Left ventricle myocardium inferior (tissue), 1 donor: ENCODE results near the gene KLF17. TPM values are rescaled to one million over a fixed set of nuclear protein-coding genes. Genes with fewer than 3 reads are reported as not detected.

Experiments used
- DNase-seq: peaks from one replicate; pipeline ENCODE4 v3.0.0-alpha.2; 2020
- H3K27ac ChIP-seq: fragments of 200-600 bp; replicated peaks from 2 replicates; pipeline ENCODE4 v1.8.0; 2021
- H3K27me3 ChIP-seq: fragments of 200-600 bp; 2 replicates; pipeline ENCODE4 v1.8.0; 2021; ENCODE audit warnings: low read depth
- H3K36me3 ChIP-seq: fragments of 200-600 bp; 2 replicates; pipeline ENCODE4 v1.8.0; 2021
- H3K4me1 ChIP-seq: fragments of 200-600 bp; 2 replicates; pipeline ENCODE4 v1.8.0; 2021
- H3K4me3 ChIP-seq: fragments of 200-600 bp; 2 replicates; pipeline ENCODE4 v1.8.0; 2021; ENCODE audit warnings: mild to moderate bottlenecking, moderate library complexity
- H3K9me3 ChIP-seq: fragments of 200-600 bp; replicated peaks from 2 replicates; pipeline ENCODE4 v1.8.0; 2021
- intact Hi-C: fragments of 100-400 bp; cut with micrococcal nuclease; formaldehyde crosslinking; loops from one replicate; pipeline ENCODE4 v1.11.0; 2022
- total RNA-seq: library from RNA; stranded (reverse); fragmentation: NEBNext Ultra II Directional; extraction: Animal tissue kit (Norgen Biotek cat#: 25700); gene quantifications from one replicate; pipeline ENCODE4 v1.2.1, GENCODE V29; 2021
- TF ChIP-seq, protein P1 (sequence below): fragments of 200-600 bp; IDR thresholded peaks from 2 replicates; pipeline ENCODE4 v1.8.0; 2021; ENCODE audit warnings: antibody characterized with exemption, mild to moderate bottlenecking, borderline replicate concordance
- donor health status: DM: no; HTN: yes; CAD: no; lungs with severe emphysema.

The KLF17 gene
- total RNA-seq, 1 donor from 2014 or later: not detected

DNA sequence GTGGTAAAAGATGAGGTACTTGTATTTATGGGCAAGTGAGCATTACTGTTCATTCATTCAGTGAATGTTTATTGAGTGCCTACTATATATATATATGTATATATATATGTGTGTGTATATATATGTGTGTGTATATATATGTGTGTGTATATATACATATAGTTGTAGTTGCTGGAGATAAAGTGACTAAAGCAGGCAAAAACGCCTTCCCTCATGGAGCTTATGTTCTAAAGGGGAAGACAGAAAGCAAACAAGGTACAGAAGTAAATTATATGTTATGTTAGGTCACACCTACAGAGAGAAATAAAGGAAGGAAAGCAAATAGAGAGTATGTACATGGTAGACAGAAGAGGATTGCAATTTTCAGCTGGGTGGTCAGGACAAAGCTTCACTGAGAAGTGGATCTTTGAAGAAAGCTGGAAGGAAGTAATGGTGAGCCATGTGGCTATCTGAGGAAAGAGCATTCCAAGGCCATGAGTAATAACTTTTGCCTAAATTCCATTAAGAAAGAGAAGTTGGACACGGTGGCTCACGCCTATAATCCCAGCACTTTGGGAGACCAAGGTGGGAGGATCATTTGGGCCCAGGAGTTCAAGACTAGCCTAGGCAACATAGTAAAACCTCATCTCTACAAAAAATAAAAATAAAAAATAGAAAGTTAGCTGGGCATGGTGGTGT, 33.5 kb upstream of the KLF17 start:
- no peaks in the 10 kb centered on the region for H3K36me3 ChIP-seq
- H3K9me3 ChIP-seq: no peaks in the 10 kb centered on the region
- no peak overlapping the region for H3K27ac ChIP-seq
- H3K4me1 ChIP-seq: peaks cover 10% of the 10 kb centered on the region
- H3K27me3 ChIP-seq: peaks cover 38% of the 10 kb centered on the region
- no peak overlapping the region for H3K4me3 ChIP-seq
- TF ChIP-seq, protein P1, sequence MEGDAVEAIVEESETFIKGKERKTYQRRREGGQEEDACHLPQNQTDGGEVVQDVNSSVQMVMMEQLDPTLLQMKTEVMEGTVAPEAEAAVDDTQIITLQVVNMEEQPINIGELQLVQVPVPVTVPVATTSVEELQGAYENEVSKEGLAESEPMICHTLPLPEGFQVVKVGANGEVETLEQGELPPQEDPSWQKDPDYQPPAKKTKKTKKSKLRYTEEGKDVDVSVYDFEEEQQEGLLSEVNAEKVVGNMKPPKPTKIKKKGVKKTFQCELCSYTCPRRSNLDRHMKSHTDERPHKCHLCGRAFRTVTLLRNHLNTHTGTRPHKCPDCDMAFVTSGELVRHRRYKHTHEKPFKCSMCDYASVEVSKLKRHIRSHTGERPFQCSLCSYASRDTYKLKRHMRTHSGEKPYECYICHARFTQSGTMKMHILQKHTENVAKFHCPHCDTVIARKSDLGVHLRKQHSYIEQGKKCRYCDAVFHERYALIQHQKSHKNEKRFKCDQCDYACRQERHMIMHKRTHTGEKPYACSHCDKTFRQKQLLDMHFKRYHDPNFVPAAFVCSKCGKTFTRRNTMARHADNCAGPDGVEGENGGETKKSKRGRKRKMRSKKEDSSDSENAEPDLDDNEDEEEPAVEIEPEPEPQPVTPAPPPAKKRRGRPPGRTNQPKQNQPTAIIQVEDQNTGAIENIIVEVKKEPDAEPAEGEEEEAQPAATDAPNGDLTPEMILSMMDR: no peak
- DNase-seq: no peak
- intact Hi-C loops: no loop called here

DNA sequence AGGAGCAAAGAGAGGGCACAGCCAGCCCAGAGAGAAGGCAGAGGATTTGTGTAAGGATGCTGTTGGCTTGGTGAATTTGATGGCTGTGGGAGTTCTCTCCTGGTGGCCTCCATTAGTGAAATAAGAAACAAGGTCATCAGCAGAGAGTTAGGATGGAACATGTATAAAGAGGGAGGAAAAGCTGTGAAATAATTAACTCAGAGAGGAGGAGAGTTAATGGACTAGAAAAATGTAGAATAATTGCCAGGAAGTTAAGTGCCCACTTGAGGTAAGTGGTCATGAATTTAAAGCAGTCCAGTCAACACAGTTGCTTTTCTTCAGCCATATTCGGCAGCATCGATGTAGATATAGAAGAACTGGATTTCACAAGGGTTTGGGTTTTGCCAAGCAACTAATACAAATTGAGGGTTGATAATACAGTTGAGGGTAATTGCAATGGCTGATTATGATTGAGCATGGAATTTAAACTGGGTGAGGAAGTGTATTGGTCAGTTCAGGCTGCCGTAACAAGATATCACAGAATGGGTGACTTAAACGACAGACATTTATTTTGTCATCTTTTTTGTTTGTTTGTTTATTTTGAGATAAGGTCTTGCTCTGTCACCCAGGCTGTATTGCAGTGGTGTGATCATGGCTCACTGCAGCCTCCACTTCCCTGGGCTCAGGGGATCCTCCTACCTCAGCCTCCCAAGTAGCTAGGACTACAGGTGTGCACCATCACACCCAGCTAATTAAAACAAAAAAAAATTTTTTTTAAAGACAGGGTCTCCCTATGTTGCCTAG, 31.7 kb upstream of the KLF17 start:
- TF ChIP-seq, protein P1: no peak
- H3K27me3 ChIP-seq: peaks cover 25% of the 10 kb centered on the region
- intact Hi-C loops: no loop called here

DNA sequence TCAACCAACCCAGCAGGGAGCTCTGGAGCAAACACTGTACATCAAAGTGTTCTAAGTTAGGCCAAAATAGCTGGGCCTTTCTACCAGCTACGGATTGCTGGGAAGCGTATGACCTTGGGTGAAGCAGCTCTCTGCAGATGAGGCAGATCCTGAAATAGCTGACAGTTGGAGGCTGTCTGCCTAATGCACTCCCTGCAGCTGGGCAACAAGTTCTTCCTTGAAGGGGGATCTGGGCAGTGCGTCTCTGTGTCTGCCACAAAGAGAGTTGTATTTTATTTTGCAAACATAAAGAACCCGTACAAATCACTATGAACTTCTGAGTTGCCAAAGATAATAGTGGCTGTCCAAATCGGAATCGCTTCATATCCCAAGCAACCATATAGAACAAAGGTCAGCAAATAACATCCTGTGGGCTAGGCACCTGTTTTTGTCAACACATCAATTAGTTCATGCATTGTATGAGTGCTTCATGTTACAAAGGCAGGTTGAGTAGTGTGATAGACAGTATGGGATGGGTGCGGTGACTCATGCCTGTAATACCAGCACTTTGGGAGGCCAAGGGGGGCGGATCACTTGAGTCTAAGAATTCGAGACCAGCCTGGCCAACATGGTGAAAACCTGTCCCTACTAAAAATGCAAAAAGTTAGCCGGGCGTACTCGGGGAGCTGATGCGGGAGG, 29.1 kb upstream of the KLF17 start:
- H3K27me3 ChIP-seq: peaks cover 4% of the 10 kb centered on the region
- TF ChIP-seq, protein P1: no peak
- intact Hi-C loops: no loop called here
- peak overlapping the region; percentile 57 for H3K27ac ChIP-seq
- H3K4me3 ChIP-seq: no peak overlapping the region
- H3K9me3 ChIP-seq: peaks cover 15% of the 10 kb centered on the region
- H3K4me1 ChIP-seq: peaks cover 10% of the 10 kb centered on the region
- no peaks in the 10 kb centered on the region for H3K36me3 ChIP-seq
- no peak for DNase-seq

More for the DNA sequence above, 31.7 kb upstream of the KLF17 start:
- Histone ChIP-seq H3K4me1 (peaks cover 10% of the 10 kb centered on the region), H3K36me3 (no peaks in the 10 kb centered on the region), H3K9me3 (no peaks in the 10 kb centered on the region), H3K27ac (no peak overlapping the region), H3K4me3 (no peak overlapping the region)
- no peak for DNase-seq

DNA sequence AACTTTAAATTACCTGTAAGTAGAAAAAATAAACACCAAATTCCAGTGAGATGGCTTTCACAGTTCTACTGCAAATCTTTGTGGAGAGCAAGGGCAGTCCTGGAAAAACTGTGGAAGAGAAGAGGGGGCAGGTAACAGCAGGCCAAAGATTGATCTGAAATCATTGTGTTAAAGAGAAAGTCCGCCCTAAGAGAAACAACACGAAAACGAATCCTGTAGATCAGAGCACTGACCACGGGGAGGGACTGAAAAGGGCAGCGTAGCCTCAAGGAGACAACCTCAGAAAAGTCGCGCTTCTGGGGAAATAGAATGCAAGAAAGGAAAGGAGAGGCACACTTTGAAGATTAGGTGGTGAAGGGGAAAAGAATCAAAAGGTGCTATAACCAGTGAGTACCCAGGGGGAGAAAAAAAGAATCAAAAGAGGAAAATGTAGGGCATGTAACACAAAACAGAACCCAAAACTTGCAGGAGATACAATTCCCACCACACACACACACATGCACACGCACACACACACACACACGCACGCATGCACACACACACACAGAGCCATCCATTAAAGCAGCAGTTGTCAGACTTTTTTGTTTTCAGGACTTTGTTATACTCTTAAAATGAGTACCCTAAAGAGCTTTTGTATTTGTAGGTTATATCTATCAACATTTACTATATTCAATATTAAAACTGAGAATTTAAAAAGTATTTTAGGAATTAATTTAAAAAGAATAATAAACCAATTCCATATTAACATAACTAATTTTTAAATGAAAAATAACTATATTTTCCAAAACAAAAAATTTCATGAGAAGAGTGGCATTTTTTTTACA, 28.0 kb upstream of the KLF17 start:
- Histone ChIP-seq H3K27ac (no peak overlapping the region), H3K36me3 (no peaks in the 10 kb centered on the region), H3K4me3 (no peak overlapping the region), H3K4me1 (peaks cover 10% of the 10 kb centered on the region), H3K27me3 (peaks cover 4% of the 10 kb centered on the region), H3K9me3 (peaks cover 19% of the 10 kb centered on the region)
- TF ChIP-seq, protein P1: no peak
- DNase-seq: no peak
- intact Hi-C loops: no loop called here

DNA sequence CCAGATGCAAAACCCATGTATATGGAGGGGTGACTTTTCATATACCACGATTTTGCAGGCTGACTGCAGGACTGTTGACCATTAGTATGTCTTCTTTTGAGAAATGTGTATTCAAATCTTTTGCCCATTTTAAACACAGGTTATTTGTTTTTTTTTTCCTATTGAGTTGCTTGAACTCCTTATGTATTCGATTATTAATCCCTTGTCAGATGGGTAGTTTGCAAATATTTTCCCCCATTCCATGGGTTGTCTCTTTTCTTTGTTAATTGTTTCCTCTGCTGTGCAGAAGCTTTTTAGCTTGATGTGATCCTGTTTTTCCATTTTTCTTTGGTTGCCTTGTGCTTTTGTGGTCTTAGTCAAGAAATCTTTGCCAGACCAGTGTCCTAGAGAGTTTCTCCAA, 24.6 kb upstream of the KLF17 start:
- H3K4me1 ChIP-seq: peaks cover 7% of the 10 kb centered on the region
- no peak overlapping the region for H3K27ac ChIP-seq
- peaks cover 38% of the 10 kb centered on the region for H3K9me3 ChIP-seq
- H3K27me3 ChIP-seq: no peaks in the 10 kb centered on the region
- DNase-seq: no peak
- no peaks in the 10 kb centered on the region for H3K36me3 ChIP-seq
- TF ChIP-seq, protein P1: no peak
- H3K4me3 ChIP-seq: no peak overlapping the region
- intact Hi-C loops: no loop called here
